Stomach smooth muscle (tissue), 2 donors: ENCODE measurements around the gene CIT.

Experiments
- H3K27ac ChIP-seq: one replicate; pipeline ENCODE4 v1.7.0; 2013; ENCODE audit warnings: mild to moderate bottlenecking, low read length, inconsistent platforms
- H3K27me3 ChIP-seq, 2 donors: one replicate each; pipeline ENCODE4 v1.7.0; 2013; ENCODE audit warnings: low read length in 2 of 2; ENCODE audit not compliant: insufficient read depth in 2 of 2, control insufficient read depth in 1 of 2
- H3K36me3 ChIP-seq, 2 donors: one replicate each; pipeline ENCODE4 v1.7.0; 2013; ENCODE audit warnings: low read length in 2 of 2; ENCODE audit not compliant: control insufficient read depth in 2 of 2, insufficient read depth in 2 of 2
- H3K4me1 ChIP-seq: one replicate; pipeline ENCODE4 v1.7.0; 2013; ENCODE audit warnings: low read length; ENCODE audit not compliant: control insufficient read depth, insufficient read depth
- H3K4me3 ChIP-seq, 2 donors: one replicate each; pipeline ENCODE4 v1.7.0; 2013; ENCODE audit warnings: low read length in 2 of 2
- H3K9ac ChIP-seq, 2 donors: one replicate each; pipeline ENCODE4 v1.7.0; 2013; ENCODE audit warnings: low read length in 2 of 2, mild to moderate bottlenecking in 1 of 2
- H3K9me3 ChIP-seq, 2 donors: one replicate each; pipeline ENCODE4 v1.7.0; 2013; ENCODE audit warnings: low read length in 2 of 2; ENCODE audit not compliant: control insufficient read depth in 2 of 2
- donor health status: healthy.
- donor health status: Pancreatic carcinoma.

CIT gene

DNA sequence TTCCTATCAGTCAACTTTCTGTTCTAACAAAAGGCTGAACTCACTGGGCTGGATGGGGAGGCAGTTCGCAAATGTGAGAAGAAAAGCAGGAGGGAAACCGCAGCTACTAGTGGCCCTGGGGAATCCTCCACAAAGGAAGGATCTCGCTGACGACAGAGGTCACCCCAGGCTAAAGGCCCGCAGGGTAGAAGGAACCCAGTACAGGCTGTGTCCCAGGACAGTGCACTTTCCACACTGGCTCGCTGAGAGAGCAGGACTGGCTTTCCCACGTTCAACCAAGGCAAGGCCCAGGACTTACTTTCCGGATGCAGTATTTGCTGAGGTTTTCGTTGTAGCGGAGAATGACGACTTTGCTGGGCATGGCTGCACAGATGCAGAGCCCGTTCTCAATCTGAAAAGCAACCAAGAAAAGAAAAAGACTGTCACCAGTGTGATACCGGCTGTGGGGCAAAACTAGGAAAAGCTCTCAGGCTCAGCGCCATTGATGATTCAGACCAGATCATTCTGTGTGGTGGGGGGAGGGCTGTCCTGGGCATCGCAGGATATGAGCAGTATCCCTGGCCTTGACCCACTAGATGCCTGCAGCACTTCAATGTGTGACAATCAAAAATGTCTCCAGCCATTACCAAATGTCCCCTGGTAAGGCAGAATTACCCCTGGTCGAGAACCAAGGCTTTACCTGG, 172.9 kb downstream of the CIT start:
- Histone ChIP-seq H3K27me3 (no peaks in the 10 kb centered on the region), H3K27ac (no peak overlapping the region), H3K9me3 (no peaks in the 10 kb centered on the region), H3K36me3 (no peaks in the 10 kb centered on the region), H3K4me1 (no peaks in the 10 kb centered on the region), H3K4me3 (no peak overlapping the region), H3K9ac (no peak overlapping the region)

DNA sequence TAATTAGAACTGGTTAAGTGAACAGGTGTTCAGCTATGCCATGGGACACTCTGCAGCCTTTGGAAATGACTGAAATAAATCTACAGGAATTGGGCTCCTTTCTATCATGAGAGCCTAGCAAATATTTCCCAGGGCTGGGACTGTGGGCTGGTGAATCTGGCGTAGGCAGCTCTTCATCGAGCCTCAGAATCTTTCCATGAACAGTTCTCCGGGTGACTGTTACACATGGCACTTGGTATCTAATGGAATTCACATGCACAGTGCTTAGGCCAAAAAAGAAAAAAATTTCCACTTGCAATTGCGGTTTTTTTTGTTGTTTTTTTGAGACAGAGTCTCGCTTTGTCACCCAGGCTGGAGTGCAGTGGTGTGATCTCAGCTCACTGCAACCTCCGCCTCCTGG, 177.0 kb downstream of the CIT start:
- Histone ChIP-seq H3K36me3 (no peaks in the 10 kb centered on the region), H3K9me3 (no peaks in the 10 kb centered on the region), H3K27ac (no peak overlapping the region), H3K9ac (no peak overlapping the region), H3K4me1 (no peaks in the 10 kb centered on the region), H3K27me3 (no peaks in the 10 kb centered on the region), H3K4me3 (no peak overlapping the region)

- no peak overlapping the region for H3K4me3 ChIP-seq
- H3K36me3 ChIP-seq = no peaks in the 10 kb centered on the region
- no peaks in the 10 kb centered on the region for H3K27me3 ChIP-seq
- no peak overlapping the region for H3K27ac ChIP-seq
- H3K9ac ChIP-seq = no peak overlapping the region
- no peaks in the 10 kb centered on the region for H3K4me1 ChIP-seq
- H3K9me3 ChIP-seq = no peaks in the 10 kb centered on the region
Observed at GRCh38 chr12:119699199-119699760, 177.8 kb downstream of the CIT start.

DNA sequence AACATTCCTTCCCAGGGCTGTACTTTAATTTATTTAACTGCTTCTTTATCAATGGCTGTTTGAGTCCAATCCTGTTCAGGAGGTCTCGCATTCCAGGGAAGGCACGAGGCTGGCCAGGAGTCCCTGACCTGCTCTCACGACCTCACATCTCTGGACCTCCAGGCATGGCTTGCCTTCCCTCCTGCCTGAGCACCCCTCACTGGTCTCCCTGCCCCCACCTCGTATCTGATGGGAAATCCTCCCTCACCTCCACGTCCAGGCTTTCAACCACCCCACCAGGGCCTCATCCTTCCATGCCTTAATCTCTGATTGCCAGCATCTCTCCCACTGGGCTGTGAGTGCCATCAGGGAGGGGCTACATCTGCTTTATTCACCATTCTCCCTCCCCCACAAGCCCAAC, 180.2 kb downstream of the CIT start:
- Histone ChIP-seq H3K4me3 (no peak overlapping the region), H3K36me3 (no peaks in the 10 kb centered on the region), H3K9me3 (no peaks in the 10 kb centered on the region), H3K9ac (no peak overlapping the region), H3K4me1 (peaks cover 6% of the 10 kb centered on the region), H3K27me3 (no peaks in the 10 kb centered on the region), H3K27ac (no peak overlapping the region)

GRCh38 chr12:119695034-119695433, 182.1 kb downstream of the CIT start:
- Histone ChIP-seq H3K27ac (no peak overlapping the region), H3K9ac (no peak overlapping the region), H3K4me1 (peaks cover 6% of the 10 kb centered on the region), H3K27me3 (no peaks in the 10 kb centered on the region), H3K9me3 (no peaks in the 10 kb centered on the region), H3K4me3 (no peak overlapping the region), H3K36me3 (no peaks in the 10 kb centered on the region)

DNA sequence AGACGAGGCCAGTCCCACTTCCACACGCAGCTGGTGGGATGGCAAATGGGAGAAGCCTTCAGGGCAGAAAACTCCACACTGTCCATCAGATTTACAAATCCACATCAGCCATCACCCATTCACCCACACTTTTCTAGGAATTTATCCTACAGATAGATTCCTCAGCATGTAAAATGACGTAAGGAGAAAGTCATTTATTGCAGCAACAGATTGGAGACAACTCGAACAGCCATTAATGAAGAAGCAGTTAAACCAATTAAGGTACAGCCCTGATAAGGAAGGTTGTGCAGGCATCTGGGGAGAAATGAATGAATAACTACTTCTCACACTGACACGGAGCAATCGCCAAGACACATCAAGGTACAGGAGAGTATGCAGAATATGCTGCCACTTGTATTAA, 183.0 kb downstream of the CIT start:
- Histone ChIP-seq H3K4me1 (peaks cover 6% of the 10 kb centered on the region), H3K9ac (no peak overlapping the region)

DNA sequence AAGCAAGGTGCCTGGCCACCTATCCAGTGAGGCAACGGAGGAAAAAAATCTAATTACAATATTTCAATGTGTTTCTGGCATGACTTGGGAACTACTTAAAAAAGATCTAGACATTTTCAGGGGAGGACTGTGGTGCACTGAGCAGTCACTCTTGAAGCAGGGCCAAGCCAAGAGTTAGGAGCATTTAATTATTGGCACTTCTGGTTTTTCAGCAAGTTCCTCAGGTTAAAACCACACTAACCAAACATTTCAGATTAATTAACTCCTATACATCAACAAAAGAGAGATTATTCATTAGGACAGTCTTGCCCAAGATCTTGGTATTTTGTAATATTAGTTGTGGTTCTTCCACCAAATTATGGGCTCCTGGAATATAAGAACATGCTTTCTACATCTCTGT, 183.6 kb downstream of the CIT start:
- no peak overlapping the region for H3K4me3 ChIP-seq
- H3K36me3 ChIP-seq = no peaks in the 10 kb centered on the region
- H3K27me3 ChIP-seq = no peaks in the 10 kb centered on the region
- no peaks in the 10 kb centered on the region for H3K9me3 ChIP-seq
- H3K9ac ChIP-seq = no peak overlapping the region
- H3K27ac ChIP-seq = no peak overlapping the region
- peaks cover 6% of the 10 kb centered on the region for H3K4me1 ChIP-seq

More for the DNA sequence above, 183.0 kb downstream of the CIT start:
- H3K27ac ChIP-seq = no peak overlapping the region
- no peaks in the 10 kb centered on the region for H3K27me3 ChIP-seq
- H3K9me3 ChIP-seq = no peaks in the 10 kb centered on the region
- H3K4me3 ChIP-seq = no peak overlapping the region
- no peaks in the 10 kb centered on the region for H3K36me3 ChIP-seq

GRCh38 chr12:119692997-119693396, 184.1 kb downstream of the CIT start:
- Histone ChIP-seq H3K27me3 (no peaks in the 10 kb centered on the region), H3K4me3 (no peak overlapping the region), H3K27ac (no peak overlapping the region), H3K36me3 (no peaks in the 10 kb centered on the region), H3K9me3 (no peaks in the 10 kb centered on the region), H3K4me1 (peaks cover 6% of the 10 kb centered on the region), H3K9ac (no peak overlapping the region)

DNA sequence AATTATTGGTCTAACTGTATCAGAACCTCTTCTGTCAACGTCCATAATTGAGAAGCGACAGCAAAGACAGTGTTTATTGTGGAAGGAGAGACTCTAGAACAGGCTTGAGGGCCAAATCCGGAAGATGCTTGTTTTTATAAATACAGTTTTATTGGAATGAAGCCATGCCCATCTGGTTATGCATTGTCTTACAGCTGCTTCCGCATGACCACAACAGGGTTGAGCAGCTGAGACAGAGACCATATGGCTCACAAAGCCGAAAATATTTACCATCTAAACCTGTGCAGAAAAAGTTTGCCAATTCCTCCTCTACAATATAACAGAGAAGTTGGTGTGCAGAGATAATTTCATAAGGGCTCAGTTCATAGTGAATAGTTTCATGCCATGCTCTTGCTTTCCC, 184.7 kb downstream of the CIT start:
- no peaks in the 10 kb centered on the region for H3K27me3 ChIP-seq
- H3K9me3 ChIP-seq = no peaks in the 10 kb centered on the region
- H3K4me3 ChIP-seq = no peak overlapping the region
- peaks cover 6% of the 10 kb centered on the region for H3K4me1 ChIP-seq
- H3K27ac ChIP-seq = no peak overlapping the region
- H3K9ac ChIP-seq = no peak overlapping the region
- H3K36me3 ChIP-seq = no peaks in the 10 kb centered on the region

- Histone ChIP-seq H3K9ac (no peak overlapping the region), H3K9me3 (no peaks in the 10 kb centered on the region), H3K27ac (no peak overlapping the region), H3K36me3 (no peaks in the 10 kb centered on the region), H3K4me3 (no peak overlapping the region), H3K27me3 (no peaks in the 10 kb centered on the region), H3K4me1 (peaks cover 6% of the 10 kb centered on the region)
Observed at GRCh38 chr12:119691202-119691810, 185.8 kb downstream of the CIT start.

GRCh38 chr12:119689935-119690500, 187.1 kb downstream of the CIT start:
- no peaks in the 10 kb centered on the region for H3K9me3 ChIP-seq
- no peak overlapping the region for H3K27ac ChIP-seq
- H3K9ac ChIP-seq = no peak overlapping the region
- peaks cover 6% of the 10 kb centered on the region for H3K4me1 ChIP-seq
- H3K27me3 ChIP-seq = no peaks in the 10 kb centered on the region
- H3K36me3 ChIP-seq = no peaks in the 10 kb centered on the region
- no peak overlapping the region for H3K4me3 ChIP-seq
